GM12865 (cell line): ENCODE data around the gene PDCD10.

Source experiments
- DNase-seq: peaks from one replicate; pipeline ENCODE4 v3.0.0; 2010; ENCODE audit warnings: low read depth
- H3K4me3 ChIP-seq: 2 replicates; pipeline ENCODE4 v1.5.1; 2011; ENCODE audit warnings: mild to moderate bottlenecking, low read depth, low read length, control low read depth
- TF ChIP-seq, protein P1 (sequence below): IDR thresholded peaks from 2 replicates; pipeline ENCODE4 v1.5.1; 2011; ENCODE audit warnings: low read length, control low read depth, low read depth, inconsistent platforms; ENCODE audit not compliant: insufficient read depth; ENCODE audit errors: missing control alignments

PDCD10 gene

DNA sequence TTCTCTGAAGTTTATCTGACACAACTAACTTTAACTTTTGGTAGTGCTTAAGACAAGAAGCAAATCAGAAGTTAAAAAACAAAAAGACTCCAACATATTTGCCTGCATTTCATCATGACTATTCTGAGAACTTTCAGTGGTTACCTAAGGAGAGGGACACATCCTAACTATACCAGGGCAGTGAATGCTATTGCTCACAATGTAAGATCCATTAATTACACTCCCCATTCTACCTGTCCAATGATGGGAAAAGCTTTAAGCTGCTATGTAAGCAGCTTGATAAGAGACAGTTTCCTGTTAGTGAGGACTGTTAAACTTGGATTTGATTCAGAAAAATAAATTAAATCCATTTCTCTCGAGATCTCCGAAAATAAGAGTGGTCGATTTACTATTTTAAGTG is 38.3 kb upstream of the PDCD10 start:
- TF ChIP-seq, protein P1, sequence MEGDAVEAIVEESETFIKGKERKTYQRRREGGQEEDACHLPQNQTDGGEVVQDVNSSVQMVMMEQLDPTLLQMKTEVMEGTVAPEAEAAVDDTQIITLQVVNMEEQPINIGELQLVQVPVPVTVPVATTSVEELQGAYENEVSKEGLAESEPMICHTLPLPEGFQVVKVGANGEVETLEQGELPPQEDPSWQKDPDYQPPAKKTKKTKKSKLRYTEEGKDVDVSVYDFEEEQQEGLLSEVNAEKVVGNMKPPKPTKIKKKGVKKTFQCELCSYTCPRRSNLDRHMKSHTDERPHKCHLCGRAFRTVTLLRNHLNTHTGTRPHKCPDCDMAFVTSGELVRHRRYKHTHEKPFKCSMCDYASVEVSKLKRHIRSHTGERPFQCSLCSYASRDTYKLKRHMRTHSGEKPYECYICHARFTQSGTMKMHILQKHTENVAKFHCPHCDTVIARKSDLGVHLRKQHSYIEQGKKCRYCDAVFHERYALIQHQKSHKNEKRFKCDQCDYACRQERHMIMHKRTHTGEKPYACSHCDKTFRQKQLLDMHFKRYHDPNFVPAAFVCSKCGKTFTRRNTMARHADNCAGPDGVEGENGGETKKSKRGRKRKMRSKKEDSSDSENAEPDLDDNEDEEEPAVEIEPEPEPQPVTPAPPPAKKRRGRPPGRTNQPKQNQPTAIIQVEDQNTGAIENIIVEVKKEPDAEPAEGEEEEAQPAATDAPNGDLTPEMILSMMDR, result no peak
- no peak overlapping the region for H3K4me3 ChIP-seq
- DNase-seq, result peak; percentile 28

GRCh38 chr3:167762296-167762695 is 27.6 kb upstream of the PDCD10 start:
- no peak for DNase-seq
- TF ChIP-seq, protein P1, result no peak
- no peak overlapping the region for H3K4me3 ChIP-seq

DNA sequence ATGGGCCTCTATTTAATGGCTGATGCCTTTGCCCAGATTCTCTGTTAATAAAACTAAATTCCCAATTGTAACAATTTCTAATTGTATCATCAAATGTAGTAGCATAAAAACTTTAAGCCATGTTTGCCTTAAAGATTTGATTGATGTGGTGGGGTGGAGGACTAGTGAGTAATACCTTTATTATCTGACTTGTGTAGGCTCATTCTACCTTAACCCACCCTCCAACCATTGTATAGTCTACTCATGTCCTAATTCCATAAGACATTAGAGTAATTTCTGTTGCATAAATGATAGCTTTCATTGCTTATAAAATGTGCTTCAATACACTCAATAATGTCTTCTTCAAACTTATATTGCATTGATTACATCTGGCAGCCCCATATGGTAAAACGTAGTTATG is 26.6 kb upstream of the PDCD10 start:
- no peak for DNase-seq
- no peak overlapping the region for H3K4me3 ChIP-seq
- TF ChIP-seq, protein P1, result no peak

DNA sequence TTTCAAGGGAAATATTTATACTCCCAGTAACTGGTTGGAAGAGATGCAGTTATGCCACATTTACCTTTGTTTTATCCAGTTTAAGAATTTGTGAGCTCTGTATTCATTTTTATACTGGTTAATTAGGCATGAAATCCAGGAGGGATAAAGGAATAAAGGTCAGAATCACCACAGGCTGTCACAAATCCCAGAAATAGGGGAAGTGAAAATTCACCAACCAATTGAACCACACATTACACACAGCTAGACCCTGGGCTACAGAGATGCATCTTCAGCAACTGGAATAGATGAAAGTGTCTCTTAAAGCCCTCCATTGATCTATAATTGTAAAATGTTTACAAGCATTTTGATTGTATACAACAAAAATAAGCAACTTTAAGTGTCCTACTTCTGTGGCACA is 19.4 kb upstream of the PDCD10 start:
- H3K4me3 ChIP-seq, result no peak overlapping the region
- no peak for DNase-seq
- TF ChIP-seq, protein P1, result no peak

DNA sequence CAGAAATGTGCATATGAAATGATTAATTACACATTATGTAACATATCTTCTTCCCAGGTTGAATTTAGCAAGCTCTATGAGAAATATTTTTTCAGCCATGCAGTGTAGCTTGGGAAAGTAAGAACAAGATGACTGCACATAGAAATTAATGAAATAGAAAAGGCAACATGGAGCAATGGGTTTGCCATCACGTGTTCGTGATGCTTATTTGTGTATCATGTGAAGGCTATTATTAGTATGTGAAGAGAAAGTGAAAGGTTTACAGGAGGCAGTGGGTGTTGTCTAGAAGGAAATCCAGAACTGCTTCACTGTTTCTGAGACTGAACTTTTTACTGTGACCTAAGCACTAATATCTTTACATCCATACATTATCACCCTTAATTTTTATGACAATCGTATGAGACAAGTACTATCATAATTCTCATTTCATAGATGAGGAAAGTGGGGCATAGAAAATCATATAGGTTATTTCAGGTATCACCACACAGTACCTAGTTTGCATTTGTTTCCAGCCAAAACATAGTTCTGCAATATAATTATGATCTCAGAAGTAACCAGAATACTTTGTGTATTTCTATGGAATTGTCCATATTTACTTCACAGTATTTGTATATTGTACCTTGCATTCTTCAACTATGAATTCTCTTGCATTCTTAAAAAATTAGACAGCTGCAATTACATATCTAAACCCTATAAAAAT is 15.7 kb upstream of the PDCD10 start:
- H3K4me3 ChIP-seq, result no peak overlapping the region
- peak; percentile 71 for DNase-seq
- TF ChIP-seq, protein P1, result no peak

DNA sequence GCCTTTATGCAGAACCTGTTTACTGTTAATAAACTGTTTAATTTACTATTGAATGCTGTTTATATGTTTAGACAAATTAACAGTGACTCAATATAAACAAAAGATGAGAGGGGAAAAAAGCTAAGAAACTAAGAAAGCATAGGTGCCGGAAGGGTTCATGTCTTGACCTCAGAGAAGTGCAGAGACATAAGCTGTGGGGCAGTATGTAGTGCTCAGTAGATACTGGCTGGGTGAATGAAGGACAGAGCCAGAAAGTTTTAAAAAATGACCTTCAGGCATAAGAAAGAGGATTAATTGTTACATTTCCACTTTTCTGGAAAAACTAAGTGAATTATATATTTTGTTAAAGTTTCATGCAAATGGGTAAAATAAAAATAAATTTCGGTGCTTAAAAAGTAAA is 15.0 kb upstream of the PDCD10 start:
- TF ChIP-seq, protein P1, result no peak
- H3K4me3 ChIP-seq, result no peak overlapping the region
- DNase-seq, result no peak

DNA sequence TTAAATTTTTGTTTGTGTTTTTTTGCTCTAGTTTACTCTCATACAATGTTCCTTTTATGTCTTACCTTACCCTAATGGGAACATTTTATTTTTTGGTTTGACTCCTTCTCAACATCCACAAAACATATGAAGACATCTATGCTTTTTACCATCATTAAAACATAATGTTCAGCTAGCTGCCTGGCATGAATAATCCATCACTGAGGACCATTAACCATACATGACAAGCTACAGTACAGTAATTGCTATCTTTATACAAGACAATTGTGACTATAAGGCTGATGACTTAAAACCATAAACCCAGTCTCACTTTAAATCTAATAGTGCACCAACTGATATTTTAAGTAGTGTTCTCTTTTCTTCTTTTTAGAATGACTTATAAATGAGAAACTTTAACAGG is 14.5 kb upstream of the PDCD10 start:
- no peak overlapping the region for H3K4me3 ChIP-seq
- no peak for DNase-seq
- TF ChIP-seq, protein P1, result no peak
